NCI-H2227 (cell line): Measurements from ENCODE around the gene TRIM72.
"Not testable (repeated sequence)": the region's sequence is repeated elsewhere in the genome, so short reads cannot be mapped to it uniquely, and the experiment has no call there.

ENCODE experiments used
- DNase-seq: peaks from one replicate; lab custom pipeline; 2025; ENCODE audit not compliant: unreplicated experiment; lab: John Stamatoyannopoulos, UW

TRIM72 gene

GRCh38 chr16:31251435-31251834, 37.5 kb downstream of the TRIM72 start:
- DNase-seq = no peak

- DNase-seq = no peak
Measured at GRCh38 chr16:31253642-31254045, 39.7 kb downstream of the TRIM72 start.

- no peak for DNase-seq
Measured at GRCh38 chr16:31256466-31256865, 42.5 kb downstream of the TRIM72 start.

GRCh38 chr16:31258366-31258765, 44.4 kb downstream of the TRIM72 start:
- no peak for DNase-seq

- DNase-seq = no peak
Measured at GRCh38 chr16:31260136-31260931, 46.4 kb downstream of the TRIM72 start.

GRCh38 chr16:31262084-31262483, 48.2 kb downstream of the TRIM72 start:
- DNase-seq = no peak

- DNase-seq = no peak
Measured at GRCh38 chr16:31265329-31266245, 51.7 kb downstream of the TRIM72 start.

GRCh38 chr16:31267332-31268032, 53.6 kb downstream of the TRIM72 start:
- no peak for DNase-seq

- no peak for DNase-seq
Measured at GRCh38 chr16:31268033-31268365, 54.1 kb downstream of the TRIM72 start.

- no peak for DNase-seq
Measured at GRCh38 chr16:31268891-31269290, 55.0 kb downstream of the TRIM72 start.

- DNase-seq = no peak
Measured at GRCh38 chr16:31269541-31269940, 55.6 kb downstream of the TRIM72 start.

- DNase-seq = not testable (repeated sequence)
Measured at GRCh38 chr16:31269973-31270372, 56.1 kb downstream of the TRIM72 start.

- no peak for DNase-seq
Measured at GRCh38 chr16:31270795-31271194, 56.9 kb downstream of the TRIM72 start.

GRCh38 chr16:31271621-31272190, 57.8 kb downstream of the TRIM72 start:
- no peak for DNase-seq

- no peak for DNase-seq
Measured at GRCh38 chr16:31273187-31273586, 59.3 kb downstream of the TRIM72 start.

- no peak for DNase-seq
Measured at GRCh38 chr16:31273676-31274075, 59.8 kb downstream of the TRIM72 start.

- no peak for DNase-seq
Measured at GRCh38 chr16:31274831-31275816, 61.2 kb downstream of the TRIM72 start.

- no peak for DNase-seq
Measured at GRCh38 chr16:31276600-31276999, 62.7 kb downstream of the TRIM72 start.

- DNase-seq = no peak
Measured at GRCh38 chr16:31277659-31278260, 63.8 kb downstream of the TRIM72 start.

GRCh38 chr16:31278853-31279252, 64.9 kb downstream of the TRIM72 start:
- not testable (repeated sequence) for DNase-seq
